Jurkat, Clone E6-1 (cell line): Measurements from ENCODE around the gene FAAH2. TPM values are rescaled to one million over a fixed set of nuclear protein-coding genes. Genes with fewer than 3 reads are reported as not detected.
A peak's percentile ranks its signal among the peaks of the same experiment; 100 is the strongest.
"Not testable (repeated sequence)": the region's sequence is repeated elsewhere in the genome, so short reads cannot be mapped to it uniquely, and the experiment has no call there.

ENCODE experiments used
- DNase-seq: peaks from one replicate; pipeline ENCODE4 v3.0.0-alpha.2; 2011; ENCODE audit warnings: low read depth, low spot score
- H3K4me3 ChIP-seq: 2 replicates; pipeline ENCODE4 v1.5.1; 2011; ENCODE audit warnings: mild to moderate bottlenecking, low read length, control low read depth, moderate library complexity
- polyA plus RNA-seq: library from polyadenylated mRNA; unstranded; fragments of >200 nt; gene quantifications from one replicate; pipeline ENCODE4 v1.2.1, GENCODE V29; 2012; ENCODE audit warnings: missing spikeins; ENCODE audit not compliant: insufficient read length, insufficient read depth

Gene FAAH2, protein sequence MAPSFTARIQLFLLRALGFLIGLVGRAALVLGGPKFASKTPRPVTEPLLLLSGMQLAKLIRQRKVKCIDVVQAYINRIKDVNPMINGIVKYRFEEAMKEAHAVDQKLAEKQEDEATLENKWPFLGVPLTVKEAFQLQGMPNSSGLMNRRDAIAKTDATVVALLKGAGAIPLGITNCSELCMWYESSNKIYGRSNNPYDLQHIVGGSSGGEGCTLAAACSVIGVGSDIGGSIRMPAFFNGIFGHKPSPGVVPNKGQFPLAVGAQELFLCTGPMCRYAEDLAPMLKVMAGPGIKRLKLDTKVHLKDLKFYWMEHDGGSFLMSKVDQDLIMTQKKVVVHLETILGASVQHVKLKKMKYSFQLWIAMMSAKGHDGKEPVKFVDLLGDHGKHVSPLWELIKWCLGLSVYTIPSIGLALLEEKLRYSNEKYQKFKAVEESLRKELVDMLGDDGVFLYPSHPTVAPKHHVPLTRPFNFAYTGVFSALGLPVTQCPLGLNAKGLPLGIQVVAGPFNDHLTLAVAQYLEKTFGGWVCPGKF
- 1.5 TPM for polyA plus RNA-seq

DNA sequence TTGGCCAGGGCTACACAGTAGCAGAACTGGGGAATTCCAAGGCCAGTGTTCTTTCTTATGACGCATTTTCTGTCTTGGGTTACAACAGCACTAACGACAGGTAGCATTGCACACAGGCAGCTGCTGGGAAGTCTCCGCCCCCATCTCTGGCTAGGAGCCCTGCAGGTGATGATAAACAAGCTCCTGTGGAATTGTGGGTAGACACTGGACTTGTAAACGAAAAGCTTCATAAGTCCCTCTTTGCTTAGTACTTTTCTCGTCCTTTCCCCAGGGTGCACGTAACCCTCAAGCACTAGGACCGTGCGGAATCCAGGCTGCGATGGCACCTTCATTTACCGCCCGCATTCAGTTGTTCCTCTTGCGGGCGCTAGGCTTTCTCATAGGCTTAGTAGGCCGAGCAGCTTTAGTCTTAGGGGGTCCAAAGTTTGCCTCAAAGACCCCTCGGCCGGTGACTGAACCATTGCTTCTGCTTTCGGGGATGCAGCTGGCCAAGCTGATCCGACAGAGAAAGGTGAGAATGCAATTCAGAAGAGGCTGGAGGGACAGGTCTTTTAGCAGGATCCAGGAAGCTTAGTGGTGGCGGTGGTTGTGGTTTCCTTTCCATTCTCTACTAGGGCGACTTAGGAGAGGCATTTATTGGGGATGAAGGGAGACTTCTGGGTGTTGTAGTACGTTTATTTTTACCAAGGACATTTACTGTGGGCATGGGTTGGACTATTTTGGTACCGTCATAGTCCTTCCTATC, at the start of gene FAAH2:
TSS of gene FAAH2 (plus strand) at position 200 of the 745 bp plus-strand sequence. CDS start at position 320, 120 bp downstream.
- peak within 1 kb of the TSS; percentile 55 for H3K4me3 ChIP-seq
- DNase-seq: peak; percentile 63

DNA sequence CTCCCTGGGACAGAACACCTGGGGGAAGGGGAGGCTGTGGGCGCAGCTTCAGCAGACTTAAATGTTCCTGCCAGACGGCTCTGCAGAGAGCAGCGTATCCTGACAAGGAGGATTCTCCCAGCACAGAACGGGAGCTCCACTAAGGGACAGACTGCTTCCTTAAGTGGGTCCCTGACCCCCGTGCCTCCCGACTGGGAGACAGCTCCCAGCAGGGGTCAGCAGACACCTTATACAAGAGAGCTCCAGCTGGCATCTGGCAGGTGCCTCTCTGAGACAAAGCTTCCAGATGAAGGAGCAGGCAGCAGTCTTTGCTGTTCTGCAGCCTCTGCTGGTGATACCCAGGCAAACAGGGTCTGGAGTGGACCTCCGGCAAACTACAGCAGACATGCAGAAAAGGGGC, 44.5 kb upstream of the FAAH2 start:
- no peak for DNase-seq
- H3K4me3 ChIP-seq: no peak overlapping the region

DNA sequence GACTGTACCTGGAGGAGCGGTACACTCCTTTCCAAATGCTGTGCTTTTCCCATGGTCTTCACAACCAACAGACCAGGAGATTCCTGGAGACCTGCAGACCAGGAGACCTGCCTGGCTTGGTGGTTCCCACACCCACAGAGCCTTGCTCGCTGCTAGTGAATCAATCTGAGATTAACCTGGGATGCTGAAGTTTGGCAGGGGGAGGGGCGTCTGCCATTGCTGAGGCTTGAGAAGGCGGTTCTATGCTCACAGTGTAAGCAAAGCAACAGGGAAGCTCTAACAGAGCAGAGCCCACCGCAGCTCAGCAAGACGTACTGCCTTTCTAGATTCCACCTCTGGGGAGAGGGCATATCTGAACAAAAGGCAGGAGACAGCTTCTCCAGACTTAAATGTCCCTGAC, 34.5 kb upstream of the FAAH2 start:
- no peak for DNase-seq
- no peak overlapping the region for H3K4me3 ChIP-seq

GRCh38 chrX:57265126-57265525, 21.4 kb upstream of the FAAH2 start:
- no peak overlapping the region for H3K4me3 ChIP-seq

DNA sequence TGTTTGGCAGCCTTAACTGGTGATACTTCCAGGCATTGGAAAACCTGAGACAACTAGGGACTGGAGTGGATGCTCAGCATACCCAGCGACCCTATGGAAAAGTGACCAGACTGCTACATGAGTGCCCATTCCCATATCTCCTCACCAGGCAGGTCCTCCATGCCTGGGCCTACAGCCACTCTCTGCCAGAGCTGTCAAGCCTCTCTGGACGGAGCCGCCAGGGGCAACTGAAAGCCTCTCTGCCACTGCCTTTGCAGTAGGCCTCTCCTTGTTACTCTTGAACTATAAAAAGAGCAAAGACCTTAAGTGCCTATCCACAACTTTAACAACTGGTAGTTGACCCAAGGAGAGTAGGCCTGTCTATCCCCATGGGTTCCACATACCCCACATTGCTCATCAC, 20.2 kb upstream of the FAAH2 start:
- no peak overlapping the region for H3K4me3 ChIP-seq

More at GRCh38 chrX:57265126-57265525, 21.4 kb upstream of the FAAH2 start:
- no peak for DNase-seq

DNA sequence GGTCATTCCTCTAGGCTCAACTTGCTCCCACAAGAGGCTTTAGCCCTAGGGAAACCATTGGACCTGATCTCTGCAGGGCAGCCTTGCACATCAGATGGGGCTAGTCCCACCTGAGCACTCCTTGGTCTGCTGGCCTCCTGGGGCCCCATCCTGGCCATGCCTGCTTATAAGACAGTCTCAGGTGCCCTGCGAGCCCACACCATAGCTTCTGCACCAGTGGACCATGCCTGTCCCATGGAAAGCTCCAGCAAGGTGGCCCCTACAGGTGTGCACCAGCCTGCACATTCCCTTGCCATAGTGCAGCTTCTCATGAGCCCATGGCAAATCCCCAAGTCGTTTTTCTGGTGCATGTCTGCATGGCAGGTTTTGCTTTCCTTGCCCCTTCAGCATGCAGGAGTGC, 19.6 kb upstream of the FAAH2 start:
- no peak for DNase-seq
- no peak overlapping the region for H3K4me3 ChIP-seq

More for the DNA sequence above, 20.2 kb upstream of the FAAH2 start:
- no peak for DNase-seq

- no peak overlapping the region for H3K4me3 ChIP-seq
- no peak for DNase-seq
Measured at GRCh38 chrX:57267308-57267707, 19.2 kb upstream of the FAAH2 start.

DNA sequence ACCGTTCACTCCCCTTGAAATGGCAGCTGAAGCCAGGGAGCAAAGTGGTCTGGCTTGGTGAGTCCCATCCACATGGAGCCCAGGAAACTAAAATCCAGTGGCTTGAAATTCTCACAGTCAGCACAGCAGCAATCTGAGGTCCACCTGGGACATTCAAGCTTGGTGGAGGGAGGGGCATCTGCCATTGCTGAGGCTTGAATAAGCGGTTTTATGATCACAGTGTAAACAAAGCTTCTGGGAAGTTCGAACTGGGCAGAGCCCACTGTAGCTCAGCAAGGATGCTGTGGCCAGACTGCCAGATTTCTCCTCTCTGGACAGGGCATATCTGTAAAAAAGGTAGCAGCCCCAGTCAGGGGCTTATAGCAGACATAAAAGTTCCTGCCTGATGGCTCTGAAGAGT, 15.5 kb upstream of the FAAH2 start:
- DNase-seq: no peak

DNA sequence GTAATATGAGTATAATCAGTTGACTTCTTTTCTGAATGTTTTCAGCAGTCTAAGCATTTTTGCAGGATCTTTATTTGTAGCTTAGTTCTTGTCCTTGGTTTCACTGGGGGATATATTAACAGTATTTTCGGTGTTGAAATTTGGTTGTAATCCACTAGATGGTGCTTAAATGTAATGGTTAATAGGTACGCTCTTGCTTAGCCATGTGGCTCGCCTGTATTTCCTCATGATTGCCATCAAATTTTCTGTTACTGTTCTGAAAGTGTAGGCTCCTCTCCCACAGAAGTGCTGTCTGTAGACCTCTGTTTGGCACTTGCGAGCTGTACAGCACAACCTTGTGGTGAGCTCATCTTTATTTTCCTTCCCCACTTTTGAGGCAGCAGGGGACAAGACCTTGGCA, 3.9 kb upstream of the FAAH2 start:
- no peak overlapping the region for H3K4me3 ChIP-seq
- DNase-seq: peak; percentile 60

More for the DNA sequence above, 15.5 kb upstream of the FAAH2 start:
- H3K4me3 ChIP-seq: no peak overlapping the region

DNA sequence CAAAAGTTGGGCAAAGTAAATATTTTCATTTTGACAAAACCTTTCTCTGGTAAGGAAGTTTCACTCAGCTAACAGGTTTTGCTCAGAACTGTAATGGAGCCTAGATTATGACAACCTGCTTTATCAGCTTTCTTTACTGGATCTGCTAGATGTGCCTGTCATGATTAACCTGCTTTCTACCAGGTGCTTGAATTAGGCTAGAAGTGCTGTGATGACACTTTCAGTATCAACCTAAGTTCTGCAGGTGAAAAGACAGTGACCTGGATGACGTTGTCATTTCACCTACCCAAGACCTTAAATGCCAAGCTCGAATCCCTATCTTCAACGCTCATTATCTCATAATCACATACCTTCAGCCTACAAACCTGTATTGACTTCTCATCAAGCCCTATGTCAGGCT, 1.5 kb upstream of the FAAH2 start:
- no peak for DNase-seq
- no peak overlapping the region for H3K4me3 ChIP-seq

GRCh38 chrX:57289089-57289488, 2.6 kb downstream of the FAAH2 start:
- H3K4me3 ChIP-seq: no peak overlapping the region
- DNase-seq: no peak

- no peak overlapping the region for H3K4me3 ChIP-seq
- no peak for DNase-seq
Measured at GRCh38 chrX:57294961-57295360, 8.5 kb downstream of the FAAH2 start.

- not testable (repeated sequence) for DNase-seq
Measured at GRCh38 chrX:57295679-57296078, 9.2 kb downstream of the FAAH2 start.

GRCh38 chrX:57313583-57314215, 27.2 kb downstream of the FAAH2 start:
- DNase-seq: peak; percentile 18
- no peak overlapping the region for H3K4me3 ChIP-seq

More at GRCh38 chrX:57295679-57296078, 9.2 kb downstream of the FAAH2 start:
- not testable (repeated sequence) for H3K4me3 ChIP-seq

DNA sequence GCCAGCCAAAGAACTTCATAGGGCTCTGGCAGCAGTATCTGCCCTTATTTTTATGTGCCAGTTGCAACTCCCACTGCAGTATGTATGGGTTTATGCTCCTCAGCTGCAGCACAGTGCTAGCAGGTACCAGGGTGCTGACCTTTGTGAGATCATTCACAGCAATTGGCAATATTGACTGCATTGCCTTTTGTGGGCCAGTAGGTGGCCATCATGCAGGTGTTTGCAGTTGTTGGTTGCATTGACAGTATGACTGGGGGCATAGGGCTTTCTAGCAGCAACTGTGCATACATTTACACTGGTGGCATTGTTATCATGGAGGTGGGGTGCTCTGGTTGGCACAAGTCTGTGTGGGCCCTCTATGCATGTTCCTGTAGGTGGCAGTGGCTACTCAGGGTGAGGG, 42.5 kb downstream of the FAAH2 start:
- DNase-seq: no peak

DNA sequence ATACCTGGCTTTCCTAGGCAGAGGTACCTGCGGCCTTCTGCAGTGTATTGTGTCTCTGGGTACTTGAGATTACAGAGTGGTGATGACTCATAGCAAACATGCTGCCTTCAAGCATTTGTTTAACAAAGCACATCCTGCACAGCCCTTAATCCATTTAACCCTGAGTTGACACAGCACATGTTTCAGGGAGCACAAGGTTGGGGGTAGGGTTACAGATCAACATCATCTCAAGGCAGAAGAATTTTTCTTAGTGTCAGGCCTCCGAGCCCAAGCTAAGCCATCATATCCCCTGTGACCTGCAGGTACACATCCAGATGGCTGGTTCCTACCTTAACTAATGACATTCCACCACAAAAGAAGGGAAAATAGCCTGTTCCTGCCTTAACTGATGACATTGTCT, 49.3 kb downstream of the FAAH2 start:
- DNase-seq, H3K4me3 ChIP-seq: not testable (repeated sequence)

More for the DNA sequence above, 42.5 kb downstream of the FAAH2 start:
- H3K4me3 ChIP-seq: no peak overlapping the region

GRCh38 chrX:57353472-57354132, 67.1 kb downstream of the FAAH2 start:
- no peak for DNase-seq
- no peak overlapping the region for H3K4me3 ChIP-seq

GRCh38 chrX:57364145-57364544, 77.6 kb downstream of the FAAH2 start:
- H3K4me3 ChIP-seq: no peak overlapping the region
- no peak for DNase-seq

DNA sequence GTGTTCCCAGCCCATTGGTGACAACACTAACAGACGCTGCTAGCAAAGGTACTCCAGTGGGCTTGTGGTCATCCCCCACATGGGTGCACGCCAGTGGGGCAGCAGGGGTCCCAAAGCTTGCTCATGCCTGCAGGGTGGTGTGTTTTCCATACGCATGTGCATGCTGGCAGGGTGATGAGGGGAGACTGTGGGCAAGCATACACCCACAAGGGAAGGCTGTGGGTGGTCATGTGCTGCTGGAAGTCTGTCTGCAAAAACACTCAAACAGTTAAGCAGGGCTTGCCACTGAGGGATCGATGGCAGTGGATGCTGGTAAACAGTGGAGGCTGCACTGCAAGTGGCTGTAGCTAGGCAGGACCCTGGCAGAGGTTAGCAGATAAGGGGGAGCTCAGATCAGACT, 79.9 kb downstream of the FAAH2 start:
- no peak for DNase-seq
- no peak overlapping the region for H3K4me3 ChIP-seq
